Measurements from ENCODE around the gene CEL. TPM values are rescaled to one million over a fixed set of nuclear protein-coding genes. Genes with fewer than 3 reads are reported as not detected.
"Not testable (repeated sequence)": the region's sequence is repeated elsewhere in the genome, so short reads cannot be mapped to it uniquely, and the experiment has no call there.

Gene CEL
- total RNA-seq, 1 donor from 2014 or later: 0.74 TPM

- no peak overlapping the region for H3K4me3 ChIP-seq
- H3K9me3 ChIP-seq: no peaks in the 10 kb centered on the region
- H3K36me3 ChIP-seq: no peaks in the 10 kb centered on the region
- TF ChIP-seq POLR2A (IDR thresholded peaks at IDR 0.05): no peak
- no peak for TF ChIP-seq POLR2AphosphoS5 (IDR thresholded peaks at IDR 0.05; ENCODE audit: insufficient read depth in 1 of 2, low read depth in 1 of 2)
- TF ChIP-seq CTCF (IDR thresholded peaks at IDR 0.05): no peak
- DNase-seq (ENCODE audit: extremely low spot score in 2 of 2): no peak
- H3K27me3 ChIP-seq: no peaks in the 10 kb centered on the region
- H3K27ac ChIP-seq: no peak overlapping the region
- no peaks in the 10 kb centered on the region for H3K4me1 ChIP-seq
- intact Hi-C loops (cut with DNase I): no loop called here
Observed at GRCh38 chr9:133088756-133089155, 27.0 kb downstream of the CEL start.

- Histone ChIP-seq H3K4me3 (no peak overlapping the region), H3K27ac (no peak overlapping the region), H3K27me3 (no peaks in the 10 kb centered on the region), H3K4me1 (no peaks in the 10 kb centered on the region), H3K9me3 (no peaks in the 10 kb centered on the region), H3K36me3 (no peaks in the 10 kb centered on the region)
- TF ChIP-seq POLR2A (IDR thresholded peaks at IDR 0.05) (no peak), POLR2AphosphoS5 (IDR thresholded peaks at IDR 0.05; ENCODE audit: insufficient read depth in 1 of 2, low read depth in 1 of 2) (no peak), CTCF (IDR thresholded peaks at IDR 0.05) (no peak)
- intact Hi-C loops (cut with DNase I): no loop called here
- no peak for DNase-seq (ENCODE audit: extremely low spot score in 2 of 2)
Observed at GRCh38 chr9:133089271-133089671, 27.5 kb downstream of the CEL start.

- no peak overlapping the region for H3K4me3 ChIP-seq
- H3K36me3 ChIP-seq: no peaks in the 10 kb centered on the region
- no peak overlapping the region for H3K27ac ChIP-seq
- no peaks in the 10 kb centered on the region for H3K4me1 ChIP-seq
- intact Hi-C loops (cut with DNase I): no loop called here
- DNase-seq (ENCODE audit: extremely low spot score in 2 of 2): no peak
- H3K27me3 ChIP-seq: no peaks in the 10 kb centered on the region
- no peaks in the 10 kb centered on the region for H3K9me3 ChIP-seq
- TF ChIP-seq POLR2A (IDR thresholded peaks at IDR 0.05) (no peak), POLR2AphosphoS5 (IDR thresholded peaks at IDR 0.05; ENCODE audit: insufficient read depth in 1 of 2, low read depth in 1 of 2) (no peak), CTCF (IDR thresholded peaks at IDR 0.05) (no peak)
Observed at GRCh38 chr9:133090187-133090586, 28.4 kb downstream of the CEL start.

GRCh38 chr9:133090752-133091385 lies 29.1 kb downstream of the CEL start:
- no peaks in the 10 kb centered on the region for H3K4me1 ChIP-seq
- DNase-seq (ENCODE audit: extremely low spot score in 2 of 2): no peak
- H3K36me3 ChIP-seq: no peaks in the 10 kb centered on the region
- intact Hi-C loops (cut with DNase I): no loop called here
- H3K27me3 ChIP-seq: no peaks in the 10 kb centered on the region
- H3K9me3 ChIP-seq: no peaks in the 10 kb centered on the region
- H3K4me3 ChIP-seq: no peak overlapping the region
- H3K27ac ChIP-seq: no peak overlapping the region
- TF ChIP-seq CTCF (IDR thresholded peaks at IDR 0.05) (no peak), POLR2AphosphoS5 (IDR thresholded peaks at IDR 0.05; ENCODE audit: insufficient read depth in 1 of 2, low read depth in 1 of 2) (no peak), POLR2A (IDR thresholded peaks at IDR 0.05) (no peak)

- peaks cover 5 to 31% of the 10 kb centered on the region in 2 donors for H3K36me3 ChIP-seq
- H3K4me3 ChIP-seq; H3K4me1 ChIP-seq; H3K27me3 ChIP-seq; H3K27ac ChIP-seq; DNase-seq (ENCODE audit: extremely low spot score in 2 of 2); intact Hi-C loops (cut with DNase I); H3K9me3 ChIP-seq: not testable (repeated sequence)
Observed at GRCh38 chr9:133094351-133094750, 32.6 kb downstream of the CEL start.
